SU-DHL-6 (cell line): Measurements from ENCODE around the gene TMIGD1.

Experiments used
- H2AFZ ChIP-seq: fragments of 200-600 bp; sonication (generic); 2 replicates; pipeline ENCODE4 v1.6.1; 2014; ENCODE audit warnings: low read depth, mild to moderate bottlenecking, moderate library complexity, mixed read lengths, antibody characterized with exemption, low read length; ENCODE audit not compliant: severe bottlenecking
- H3F3A ChIP-seq: fragments of 200-600 bp; shearing (Covaris generic); 2 replicates; pipeline ENCODE4 v1.6.0; 2016; ENCODE audit warnings: antibody characterized with exemption, mild to moderate bottlenecking; ENCODE audit not compliant: insufficient read depth
- H3K27ac ChIP-seq: fragments of 200-600 bp; sonication (generic); 2 replicates; pipeline ENCODE4 v1.5.1; 2016; ENCODE audit warnings: low read depth, mild to moderate bottlenecking, low read length, moderate library complexity, mixed read lengths
- H3K27me3 ChIP-seq: fragments of 200-600 bp; sonication (generic), shearing (Covaris generic); 2 replicates; pipeline ENCODE4 v1.6.0; 2014; ENCODE audit warnings: mild to moderate bottlenecking, low read length
- H3K36me3 ChIP-seq: fragments of 200-600 bp; sonication (generic); 2 replicates; pipeline ENCODE4 v1.6.1; 2014; ENCODE audit warnings: mild to moderate bottlenecking, low read length, mixed read lengths
- H3K4me2 ChIP-seq: fragments of 300-600, 200-600 bp; shearing (Covaris generic), sonication (generic); 2 replicates; pipeline ENCODE4 v1.6.0; 2014; ENCODE audit warnings: low read length, low read depth, mild to moderate bottlenecking; ENCODE audit not compliant: poor library complexity, severe bottlenecking
- H3K4me3 ChIP-seq: fragments of 200-600 bp; sonication (generic); 2 replicates; pipeline ENCODE4 v1.5.1; 2014; ENCODE audit warnings: antibody characterized with exemption, low read length, mild to moderate bottlenecking, mixed read lengths; ENCODE audit not compliant: insufficient read depth, poor library complexity, severe bottlenecking
- H3K79me2 ChIP-seq: fragments of 200-600 bp; sonication (generic); 2 replicates; pipeline ENCODE4 v1.6.1; 2014; ENCODE audit warnings: mild to moderate bottlenecking, low read length, moderate library complexity; ENCODE audit not compliant: insufficient read depth
- H3K9ac ChIP-seq: fragments of 200-600 bp; sonication (generic); 2 replicates; pipeline ENCODE4 v1.7.0; 2014; ENCODE audit warnings: mild to moderate bottlenecking, low read length
- H3K9me2 ChIP-seq: fragments of 200-600 bp; sonication (generic); replicated peaks from 2 replicates; pipeline ENCODE4 v1.6.1; 2014; ENCODE audit warnings: low read length; ENCODE audit not compliant: insufficient read depth
- H3K9me3 ChIP-seq: fragments of 200-600 bp; sonication (generic); 2 replicates; pipeline ENCODE4 v1.6.1; 2014; ENCODE audit warnings: low read length, mixed read lengths; ENCODE audit not compliant: insufficient read depth
- H4K20me1 ChIP-seq: fragments of 200-600 bp; sonication (generic); 2 replicates; pipeline ENCODE4 v1.6.1; 2014; ENCODE audit warnings: low read depth, mild to moderate bottlenecking, antibody characterized with exemption, low read length, moderate library complexity, mixed read lengths
- EZH2phosphoT487 ChIP-seq: fragments of 200-600 bp; sonication (generic), shearing (Covaris generic); conservative IDR thresholded peaks from 2 replicates; pipeline ENCODE4 v1.6.1; 2018; ENCODE audit warnings: mild to moderate bottlenecking, antibody characterized with exemption, low read length, moderate library complexity, mixed read lengths
- TF ChIP-seq, protein P1 (sequence below): fragments of 200-600 bp; sonication (generic); IDR thresholded peaks from one replicate; pipeline ENCODE4 v1.5.1; 2017; ENCODE audit warnings: antibody characterized with exemption, mild to moderate bottlenecking, low read length, moderate library complexity; ENCODE audit not compliant: insufficient read depth, poor library complexity, severe bottlenecking

TMIGD1 gene

DNA sequence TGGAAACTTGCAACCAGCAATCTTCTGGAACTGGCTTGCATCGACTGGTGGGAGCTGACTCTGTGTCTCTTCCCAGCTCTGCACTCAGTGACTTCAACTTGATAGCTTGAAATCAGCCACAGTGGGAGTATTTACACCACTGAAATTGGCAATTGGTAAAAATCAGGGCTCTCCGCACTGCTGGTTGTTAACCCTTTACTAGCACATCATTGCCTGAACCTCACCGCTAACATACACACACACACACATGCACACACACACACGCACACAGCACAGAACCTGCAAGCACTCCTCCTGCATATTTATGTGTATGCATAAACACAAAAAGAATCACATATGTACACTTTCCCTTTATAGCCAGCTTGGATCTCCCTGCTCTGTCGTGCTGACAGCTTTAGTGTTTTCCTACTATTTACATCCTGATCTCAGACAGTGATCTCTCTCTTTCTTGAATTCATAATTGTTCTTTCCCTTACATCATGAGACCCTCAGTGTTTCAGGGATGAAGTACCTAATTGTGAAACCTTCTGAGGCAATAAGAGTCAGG, 7.9 kb upstream of the TMIGD1 start:
- Histone ChIP-seq H4K20me1 (no peaks in the 10 kb centered on the region), H2AFZ (no peak overlapping the region), H3K9me2 (no peaks in the 10 kb centered on the region), H3K79me2 (no peaks in the 10 kb centered on the region), H3K9ac (no peak overlapping the region), H3K27me3 (no peaks in the 10 kb centered on the region), H3K36me3 (no peaks in the 10 kb centered on the region), H3K27ac (no peak overlapping the region), H3K9me3 (no peaks in the 10 kb centered on the region), H3K4me3 (no peak overlapping the region), H3K4me2 (no peak overlapping the region), H3F3A (no peaks in the 10 kb centered on the region)
- TF ChIP-seq, protein P1, sequence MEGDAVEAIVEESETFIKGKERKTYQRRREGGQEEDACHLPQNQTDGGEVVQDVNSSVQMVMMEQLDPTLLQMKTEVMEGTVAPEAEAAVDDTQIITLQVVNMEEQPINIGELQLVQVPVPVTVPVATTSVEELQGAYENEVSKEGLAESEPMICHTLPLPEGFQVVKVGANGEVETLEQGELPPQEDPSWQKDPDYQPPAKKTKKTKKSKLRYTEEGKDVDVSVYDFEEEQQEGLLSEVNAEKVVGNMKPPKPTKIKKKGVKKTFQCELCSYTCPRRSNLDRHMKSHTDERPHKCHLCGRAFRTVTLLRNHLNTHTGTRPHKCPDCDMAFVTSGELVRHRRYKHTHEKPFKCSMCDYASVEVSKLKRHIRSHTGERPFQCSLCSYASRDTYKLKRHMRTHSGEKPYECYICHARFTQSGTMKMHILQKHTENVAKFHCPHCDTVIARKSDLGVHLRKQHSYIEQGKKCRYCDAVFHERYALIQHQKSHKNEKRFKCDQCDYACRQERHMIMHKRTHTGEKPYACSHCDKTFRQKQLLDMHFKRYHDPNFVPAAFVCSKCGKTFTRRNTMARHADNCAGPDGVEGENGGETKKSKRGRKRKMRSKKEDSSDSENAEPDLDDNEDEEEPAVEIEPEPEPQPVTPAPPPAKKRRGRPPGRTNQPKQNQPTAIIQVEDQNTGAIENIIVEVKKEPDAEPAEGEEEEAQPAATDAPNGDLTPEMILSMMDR = no peak
- no peak for TF ChIP-seq EZH2phosphoT487

DNA sequence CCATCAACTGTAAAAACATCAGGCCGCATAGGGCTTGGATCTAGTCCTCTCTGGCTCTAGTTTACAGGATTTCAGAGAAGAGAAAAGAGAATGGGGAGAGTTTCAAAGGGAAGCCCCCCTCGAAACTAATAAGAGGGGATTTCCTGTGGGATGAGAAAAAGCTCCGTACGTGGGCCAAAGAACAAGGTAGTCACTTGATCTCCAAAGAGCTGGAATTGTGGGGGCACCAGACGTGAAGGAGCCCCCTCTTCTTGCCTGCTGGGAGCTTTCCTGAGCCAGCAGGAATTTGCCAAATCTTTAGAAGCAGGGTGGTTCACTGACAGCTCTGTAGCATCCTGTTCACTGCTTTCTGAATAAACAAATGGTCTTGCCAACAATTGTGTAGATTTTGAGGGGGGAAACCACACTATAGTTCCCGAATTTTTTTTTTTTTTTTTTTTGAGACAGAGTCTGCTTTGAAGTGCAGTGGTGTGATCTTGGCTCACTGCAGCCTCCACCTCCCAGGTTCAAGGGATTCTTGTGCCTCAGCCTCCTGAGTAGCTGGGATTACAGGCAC, 7.0 kb upstream of the TMIGD1 start:
- H3K4me3 ChIP-seq = no peak overlapping the region
- H3K9ac ChIP-seq = no peak overlapping the region
- H3K9me3 ChIP-seq = no peaks in the 10 kb centered on the region
- TF ChIP-seq EZH2phosphoT487 = no peak
- TF ChIP-seq, protein P1 = no peak
- no peaks in the 10 kb centered on the region for H3K79me2 ChIP-seq
- no peaks in the 10 kb centered on the region for H3F3A ChIP-seq
- H4K20me1 ChIP-seq = no peaks in the 10 kb centered on the region
- no peaks in the 10 kb centered on the region for H3K9me2 ChIP-seq
- H3K27ac ChIP-seq = no peak overlapping the region
- H3K36me3 ChIP-seq = no peaks in the 10 kb centered on the region
- H2AFZ ChIP-seq = peak overlapping the region; percentile 39
- no peak overlapping the region for H3K4me2 ChIP-seq
- no peaks in the 10 kb centered on the region for H3K27me3 ChIP-seq

DNA sequence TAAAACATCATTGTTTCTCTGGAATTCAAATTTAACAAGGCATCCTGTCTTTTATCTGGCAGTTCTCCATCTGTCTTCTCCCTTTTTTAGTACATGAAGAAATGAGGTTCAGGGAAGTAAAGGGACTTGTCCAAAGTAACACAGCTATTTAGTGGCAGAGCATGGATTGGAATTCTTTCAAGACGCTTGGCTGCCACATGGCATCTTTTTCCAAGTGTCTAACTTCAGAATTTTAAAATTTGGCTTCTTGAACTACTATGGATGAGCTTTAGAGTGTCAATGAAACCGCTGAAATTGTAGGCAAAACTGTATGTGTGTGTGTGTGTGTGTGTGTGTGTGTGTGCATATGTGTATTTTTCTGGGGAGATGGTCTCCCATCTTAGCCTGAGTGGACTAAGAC, 5.2 kb upstream of the TMIGD1 start:
- no peak for TF ChIP-seq EZH2phosphoT487
- TF ChIP-seq, protein P1 = no peak
- no peak overlapping the region for H3K4me3 ChIP-seq

More for the DNA sequence above, 5.2 kb upstream of the TMIGD1 start:
- no peaks in the 10 kb centered on the region for H3K36me3 ChIP-seq
- no peaks in the 10 kb centered on the region for H3K9me3 ChIP-seq
- no peaks in the 10 kb centered on the region for H3K79me2 ChIP-seq
- H3F3A ChIP-seq = no peaks in the 10 kb centered on the region
- H3K9me2 ChIP-seq = no peaks in the 10 kb centered on the region
- H2AFZ ChIP-seq = no peak overlapping the region
- no peaks in the 10 kb centered on the region for H4K20me1 ChIP-seq
- H3K27ac ChIP-seq = no peak overlapping the region
- H3K9ac ChIP-seq = no peak overlapping the region
- no peak overlapping the region for H3K4me2 ChIP-seq
- H3K27me3 ChIP-seq = no peaks in the 10 kb centered on the region
